ENCODE data around the gene ADAMTS3.
"Not testable (repeated sequence)": the region's sequence is repeated elsewhere in the genome, so short reads cannot be mapped to it uniquely, and the experiment has no call there.

Gene ADAMTS3

DNA sequence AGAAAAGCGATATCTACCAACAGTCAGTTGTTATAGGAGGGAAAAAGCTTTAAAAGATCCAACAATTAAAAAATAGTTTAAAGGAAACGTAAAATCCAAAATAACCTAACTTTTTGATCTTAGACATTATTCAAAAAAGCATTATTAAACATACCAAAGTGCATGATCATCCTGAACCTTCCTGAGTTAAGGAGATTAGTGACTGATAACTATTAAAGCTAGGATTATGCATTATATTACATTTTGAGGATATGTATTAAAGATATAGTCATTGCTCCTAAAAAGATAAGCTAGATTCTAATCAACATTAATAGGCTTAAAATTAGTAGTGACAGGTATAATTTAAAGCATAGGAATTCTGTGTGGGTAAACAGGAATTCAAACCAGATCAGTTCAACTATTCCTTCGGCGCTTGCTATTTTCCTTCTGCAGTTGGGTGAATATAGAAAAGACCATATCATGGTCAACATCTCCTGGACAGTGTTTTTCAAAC, 139.6 kb downstream of the ADAMTS3 start:
- ChIA-PET CTCF (interaction anchor here (1.7 kb wide), 2 partner anchors 39 to 103 kb away, joined by 4 to 5 read pairs; no protein-coding TSS in a partner anchor), POLR2A (no interaction called here)

DNA sequence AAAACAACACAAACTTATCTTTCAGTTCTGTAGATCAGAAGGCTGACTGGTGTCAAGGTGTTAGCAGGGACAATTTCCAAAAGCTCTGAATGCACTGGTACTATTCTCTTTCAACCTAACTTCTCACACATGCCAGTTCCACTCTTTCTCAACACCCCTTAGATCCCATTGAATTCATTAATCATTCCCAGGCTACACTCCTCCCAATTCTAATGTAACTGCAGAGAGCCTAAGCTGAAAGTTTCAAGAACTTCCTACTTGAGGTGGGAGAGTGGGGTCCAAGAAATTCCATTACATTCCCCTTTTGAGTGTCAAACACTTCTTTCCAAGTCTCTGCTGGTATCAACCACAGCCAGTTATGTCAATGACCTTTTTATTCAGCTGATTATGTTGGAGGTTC, 142.0 kb downstream of the ADAMTS3 start:
- TF ChIP-seq, protein P1, sequence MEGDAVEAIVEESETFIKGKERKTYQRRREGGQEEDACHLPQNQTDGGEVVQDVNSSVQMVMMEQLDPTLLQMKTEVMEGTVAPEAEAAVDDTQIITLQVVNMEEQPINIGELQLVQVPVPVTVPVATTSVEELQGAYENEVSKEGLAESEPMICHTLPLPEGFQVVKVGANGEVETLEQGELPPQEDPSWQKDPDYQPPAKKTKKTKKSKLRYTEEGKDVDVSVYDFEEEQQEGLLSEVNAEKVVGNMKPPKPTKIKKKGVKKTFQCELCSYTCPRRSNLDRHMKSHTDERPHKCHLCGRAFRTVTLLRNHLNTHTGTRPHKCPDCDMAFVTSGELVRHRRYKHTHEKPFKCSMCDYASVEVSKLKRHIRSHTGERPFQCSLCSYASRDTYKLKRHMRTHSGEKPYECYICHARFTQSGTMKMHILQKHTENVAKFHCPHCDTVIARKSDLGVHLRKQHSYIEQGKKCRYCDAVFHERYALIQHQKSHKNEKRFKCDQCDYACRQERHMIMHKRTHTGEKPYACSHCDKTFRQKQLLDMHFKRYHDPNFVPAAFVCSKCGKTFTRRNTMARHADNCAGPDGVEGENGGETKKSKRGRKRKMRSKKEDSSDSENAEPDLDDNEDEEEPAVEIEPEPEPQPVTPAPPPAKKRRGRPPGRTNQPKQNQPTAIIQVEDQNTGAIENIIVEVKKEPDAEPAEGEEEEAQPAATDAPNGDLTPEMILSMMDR (IDR thresholded peaks at IDR 0.05; ENCODE audit: insufficient read depth, low read length, missing control alignments): no peak
- POLR2A ChIA-PET: no interaction called here
- H3K4me3 ChIP-seq (ENCODE audit: low read depth, low read length): no peak overlapping the region

More for the DNA sequence above, 139.6 kb downstream of the ADAMTS3 start:
- TF ChIP-seq, protein P1 (IDR thresholded peaks at IDR 0.05; ENCODE audit: insufficient read depth, low read length, missing control alignments): no peak
- no peak for DNase-seq (ENCODE audit: low read depth, low spot score)
- no peak overlapping the region for H3K4me3 ChIP-seq (ENCODE audit: low read depth, low read length)

DNA sequence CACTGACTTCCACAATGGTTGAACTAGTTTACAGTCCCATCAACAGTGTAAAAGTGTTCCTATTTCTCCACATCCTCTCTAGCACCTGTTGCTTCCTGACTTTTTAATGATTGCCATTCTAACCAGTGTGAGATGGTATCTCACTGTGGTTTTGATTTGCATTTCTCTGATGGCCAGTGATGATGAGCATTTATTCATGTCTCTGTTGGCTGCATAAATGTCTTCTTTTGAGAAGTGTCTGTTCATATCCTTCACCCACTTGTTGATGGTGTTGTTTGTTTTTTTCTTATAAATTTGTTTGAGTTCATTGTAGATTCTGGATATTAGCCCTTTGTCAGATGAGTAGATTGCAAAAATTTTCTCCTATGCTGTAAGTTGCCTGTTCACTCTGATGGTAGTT, 143.1 kb downstream of the ADAMTS3 start:
- H3K4me3 ChIP-seq (ENCODE audit: low read depth, low read length); CTCF ChIA-PET; DNase-seq (ENCODE audit: low read depth, low spot score); POLR2A ChIA-PET: not testable (repeated sequence)

More for the DNA sequence above, 142.0 kb downstream of the ADAMTS3 start:
- DNase-seq (ENCODE audit: low read depth, low spot score): no peak
- CTCF ChIA-PET: no interaction called here

DNA sequence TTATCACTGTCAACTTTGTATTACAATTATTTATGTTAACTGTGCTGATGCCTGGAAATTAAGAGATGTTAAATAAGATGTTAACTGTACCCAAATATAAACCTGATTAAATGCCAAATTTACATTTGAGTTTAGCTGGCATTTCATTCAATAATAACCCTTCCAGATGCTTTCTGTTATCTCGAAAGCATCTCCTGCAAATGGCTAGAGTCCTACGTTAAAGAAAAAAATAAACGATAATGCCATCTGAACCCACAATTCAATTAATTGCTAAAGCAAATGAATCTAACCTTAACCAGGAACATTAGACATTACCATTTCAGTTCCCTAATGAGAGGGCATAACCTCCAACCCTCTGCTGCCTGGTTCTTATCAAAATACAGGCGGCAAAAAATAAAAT, 145.0 kb downstream of the ADAMTS3 start:
- CTCF ChIA-PET: no interaction called here
- POLR2A ChIA-PET: no interaction called here
- DNase-seq (ENCODE audit: low read depth, low spot score): no peak

DNA sequence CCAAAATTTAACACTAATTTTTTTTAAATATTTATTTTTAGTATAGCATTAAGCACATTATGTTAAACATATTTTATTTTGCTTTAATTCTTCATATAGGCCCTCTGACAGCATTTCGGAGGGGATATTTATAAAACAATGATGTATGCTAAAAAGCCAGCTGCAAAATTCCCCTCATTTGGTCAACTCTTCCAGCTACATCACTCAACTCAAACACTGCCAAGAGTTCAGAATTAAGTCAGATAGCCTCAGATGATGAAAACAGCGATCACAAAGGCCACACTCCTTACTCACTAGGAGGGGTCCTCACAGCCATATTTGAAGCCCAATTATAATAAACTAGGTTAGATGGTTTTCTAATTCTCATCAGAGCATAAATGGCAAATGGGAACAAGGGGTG, 146.6 kb downstream of the ADAMTS3 start:
- ChIA-PET POLR2A (no interaction called here), CTCF (no interaction called here)
- TF ChIP-seq, protein P1 (IDR thresholded peaks at IDR 0.05; ENCODE audit: insufficient read depth, low read length, missing control alignments): no peak
- DNase-seq (ENCODE audit: low read depth, low spot score): no peak
- no peak overlapping the region for H3K4me3 ChIP-seq (ENCODE audit: low read depth, low read length)

More for the DNA sequence above, 145.0 kb downstream of the ADAMTS3 start:
- TF ChIP-seq, protein P1 (IDR thresholded peaks at IDR 0.05; ENCODE audit: insufficient read depth, low read length, missing control alignments): no peak
- no peak overlapping the region for H3K4me3 ChIP-seq (ENCODE audit: low read depth, low read length)

DNA sequence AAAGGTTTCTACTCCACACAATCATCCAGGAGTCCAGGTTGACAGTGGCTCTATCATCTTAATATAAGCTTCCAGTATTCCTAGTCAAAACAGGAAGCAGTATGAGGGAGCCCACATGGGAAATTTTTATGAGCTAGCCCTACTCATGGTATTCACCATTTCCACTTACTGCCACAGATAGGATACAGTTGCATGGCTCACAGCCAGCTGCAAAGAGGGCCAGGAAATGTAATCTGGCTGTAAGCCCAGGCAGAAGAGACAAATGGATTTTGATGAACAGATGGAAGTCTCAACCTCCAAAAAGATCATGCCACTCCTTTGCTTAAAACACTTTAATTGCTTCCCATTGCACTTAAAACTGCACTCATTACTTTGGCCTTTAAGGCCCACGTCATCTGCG, 150.6 kb downstream of the ADAMTS3 start:
- no peak overlapping the region for H3K4me3 ChIP-seq (ENCODE audit: low read depth, low read length)
- ChIA-PET POLR2A (no interaction called here), CTCF (interaction anchor here (0.7 to 3.5 kb wide), 4 partner anchors 10 to 92 kb away, joined by 3 to 14 read pairs (median 4); no protein-coding TSS in a partner anchor)
- DNase-seq (ENCODE audit: low read depth, low spot score): no peak
- TF ChIP-seq, protein P1 (IDR thresholded peaks at IDR 0.05; ENCODE audit: insufficient read depth, low read length, missing control alignments): no peak

DNA sequence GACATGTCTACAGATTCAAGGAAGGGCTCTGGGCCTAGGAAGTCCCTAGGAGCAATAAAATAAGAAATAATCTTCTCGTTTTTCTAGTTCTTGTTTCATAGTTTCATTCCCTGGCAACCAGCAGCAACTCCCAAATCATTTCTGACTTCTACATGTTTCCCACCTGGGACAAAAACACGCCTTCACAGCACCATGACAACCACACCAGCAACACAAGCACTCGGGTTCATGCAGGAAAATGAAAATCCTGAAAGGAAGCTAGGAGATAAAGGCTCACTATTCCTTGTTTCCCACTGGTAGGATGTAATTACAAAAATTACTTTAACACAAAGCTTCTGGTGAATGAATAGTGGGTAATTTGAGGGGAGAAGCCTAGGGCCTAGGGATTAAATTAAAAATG, 158.9 kb downstream of the ADAMTS3 start:
- no peak for DNase-seq (ENCODE audit: low read depth, low spot score)
- no peak overlapping the region for H3K4me3 ChIP-seq (ENCODE audit: low read depth, low read length)
- TF ChIP-seq, protein P1 (IDR thresholded peaks at IDR 0.05; ENCODE audit: insufficient read depth, low read length, missing control alignments): no peak
- ChIA-PET CTCF (interaction anchor here (2.7 kb wide), 1 partner anchor 84 kb away, joined by 6 read pairs; no protein-coding TSS in a partner anchor), POLR2A (no interaction called here)

Data from AG04449 (cell line).